ENCODE results near the gene CSNK2B. TPM values are rescaled to one million over a fixed set of nuclear protein-coding genes. Genes with fewer than 3 reads are reported as not detected.

The CSNK2B gene
- total and polyA plus RNA-seq, 10 of the 15 experiments (the other 5 are each of a cell fraction or from before 2014, with no cell fraction given) = 56.3 to 405 (median 286) TPM

DNA sequence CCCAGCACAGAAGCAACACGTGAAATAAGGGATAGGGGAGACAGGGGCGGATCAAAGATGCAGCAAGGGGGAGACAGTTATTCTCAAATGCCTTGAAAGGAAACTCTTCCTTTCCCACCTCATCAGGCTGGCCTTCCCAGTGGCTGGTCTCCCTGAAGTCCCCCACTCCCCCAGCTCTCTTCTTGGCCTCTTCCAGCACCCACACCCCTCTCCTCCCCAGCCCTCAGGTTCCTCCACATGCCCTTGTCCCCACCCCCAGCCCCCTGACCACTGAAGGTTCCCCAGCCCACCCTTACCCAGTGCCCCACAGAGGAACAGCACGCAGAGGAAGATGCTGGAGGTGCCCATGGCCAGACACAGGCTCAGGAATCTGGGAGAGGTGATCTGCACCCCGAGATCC, 47.6 kb downstream of the CSNK2B start:
- CTCF ChIA-PET = interaction anchor here (0.8 to 2.9 kb wide), 4 partner anchors 10 to 57 kb away, joined by 3 to 14 read pairs (median 4); partner anchors contain the start of gene MPIG6B
- Histone ChIP-seq H4K20me1 (ENCODE audit: control insufficient read depth, insufficient read depth) (no peaks in the 10 kb centered on the region), H3K27me3 (replicated peaks in 1 of 2; ENCODE audit: control insufficient read depth in 2 of 2, insufficient read depth in 2 of 2, low read length in 1 of 2) (peaks cover 0 to 2% of the 10 kb centered on the region in 2 experiments; a peak in 3 of 4 replicates), H3K4me3 (no peak overlapping the region), H3K36me3 (ENCODE audit: control insufficient read depth in 2 of 2, insufficient read depth in 2 of 2, low read length in 1 of 2) (no peaks in the 10 kb centered on the region), H2AFZ (ENCODE audit: control insufficient read depth, low read depth, low read length) (no peak overlapping the region), H3K27ac (ENCODE audit: control insufficient read depth, insufficient read depth) (no peak overlapping the region), H3K4me1 (ENCODE audit: control insufficient read depth, insufficient read depth, low read length) (no peaks in the 10 kb centered on the region), H3K4me2 (ENCODE audit: control insufficient read depth, insufficient read depth) (no peak overlapping the region), H3K9me3 (replicated peaks; ENCODE audit: control insufficient read depth, insufficient read depth, low read length) (no peaks in the 10 kb centered on the region), H3K9ac (ENCODE audit: control insufficient read depth, insufficient read depth, low read length) (no peak overlapping the region), H3K79me2 (ENCODE audit: control insufficient read depth, insufficient read depth, low read length) (no peaks in the 10 kb centered on the region)
- in situ Hi-C loops (cut with MboI) (no loop called here), intact Hi-C loops (cut with micrococcal nuclease; ENCODE audit: unreplicated experiment) (no loop called here)
- no peak for TF ChIP-seq LARP7 (IDR thresholded peaks at IDR 0.05)
- TF ChIP-seq, protein P1, sequence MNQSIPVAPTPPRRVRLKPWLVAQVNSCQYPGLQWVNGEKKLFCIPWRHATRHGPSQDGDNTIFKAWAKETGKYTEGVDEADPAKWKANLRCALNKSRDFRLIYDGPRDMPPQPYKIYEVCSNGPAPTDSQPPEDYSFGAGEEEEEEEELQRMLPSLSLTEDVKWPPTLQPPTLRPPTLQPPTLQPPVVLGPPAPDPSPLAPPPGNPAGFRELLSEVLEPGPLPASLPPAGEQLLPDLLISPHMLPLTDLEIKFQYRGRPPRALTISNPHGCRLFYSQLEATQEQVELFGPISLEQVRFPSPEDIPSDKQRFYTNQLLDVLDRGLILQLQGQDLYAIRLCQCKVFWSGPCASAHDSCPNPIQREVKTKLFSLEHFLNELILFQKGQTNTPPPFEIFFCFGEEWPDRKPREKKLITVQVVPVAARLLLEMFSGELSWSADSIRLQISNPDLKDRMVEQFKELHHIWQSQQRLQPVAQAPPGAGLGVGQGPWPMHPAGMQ (IDR thresholded peaks at IDR 0.05; ENCODE audit: borderline replicate concordance) = no peak
- TF ChIP-seq ZNF217 (IDR thresholded peaks at IDR 0.05) = no peak
- TF ChIP-seq JUND (IDR thresholded peaks at IDR 0.05; ENCODE audit: low read depth, low read length) = no peak
- no peak for TF ChIP-seq SUZ12 (IDR thresholded peaks at IDR 0.05; ENCODE audit: unreplicated experiment)
- no peak for TF ChIP-seq NR2C2 (IDR thresholded peaks at IDR 0.05; ENCODE audit: borderline replicate concordance, control insufficient read depth, insufficient read length, low read depth)
- no peak for TF ChIP-seq BCL11A (IDR thresholded peaks at IDR 0.05; ENCODE audit: low read depth, low read length)
- 0% methylated on average over 4 of the region's 4 CpGs for WGBS (ENCODE audit: insufficient coverage, insufficient replicate concordance, low lambda C conversion rate, missing lambda C conversion rate)
- no TSS peak for BruUV-seq (replicated peaks)
- SMC1A ChIA-PET (ENCODE audit: uncharacterized antibody, unreplicated experiment) = interaction anchor here (0.6 kb wide), 1 partner anchor 56 kb away, joined by 3 read pairs; no protein-coding TSS in a partner anchor
- DNase-seq (ENCODE audit: low read depth, low spot score) = no peak
- POLR2A ChIA-PET = interaction anchor here (0.6 kb wide), 1 partner anchor 85 kb away, joined by 5 read pairs; no protein-coding TSS in a partner anchor
- no peak for ATAC-seq
- RAD21 ChIA-PET (ENCODE audit: unreplicated experiment) = interaction anchor here (1.2 kb wide), 1 partner anchor 33 kb away, joined by 4 read pairs; the partner anchor contains the start of gene LY6G5C
- FAIRE-seq = no peak
